ENCODE data around the gene CMIP. TPM values are rescaled to one million over a fixed set of nuclear protein-coding genes. Genes with fewer than 3 reads are reported as not detected.
"Not testable (repeated sequence)": the region's sequence is repeated elsewhere in the genome, so short reads cannot be mapped to it uniquely, and the experiment has no call there.

CMIP gene
- total RNA-seq, 1 experiment from 2014 or later: 68.0 TPM

DNA sequence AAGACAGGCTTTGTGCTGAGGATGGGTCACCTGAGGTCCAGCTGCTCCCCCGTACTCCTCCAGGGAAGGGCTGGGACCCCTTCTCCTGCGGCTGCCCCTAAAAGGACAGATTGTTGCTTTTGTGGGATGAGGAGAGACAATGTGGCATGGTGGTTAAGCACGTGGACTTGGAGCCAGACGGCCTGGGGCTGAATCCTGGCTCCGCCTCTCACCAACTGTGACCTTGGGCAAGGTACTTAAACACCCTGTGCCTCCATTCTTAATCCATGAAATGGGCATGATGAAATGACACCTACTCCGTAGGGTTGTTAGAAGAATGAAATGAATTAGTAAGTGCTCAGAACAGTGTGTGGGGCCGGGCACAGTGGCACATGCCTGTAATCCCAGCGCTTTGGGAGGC, 294.9 kb downstream of the CMIP start:
- Histone ChIP-seq H3K36me3 (ENCODE audit: control insufficient read depth, insufficient read depth, low read length) (no peaks in the 10 kb centered on the region), H3K4me3 (ENCODE audit: low read depth, low read length) (no peak overlapping the region), H3K9me3 (no peaks in the 10 kb centered on the region), H3K4me1 (peaks cover 10% of the 10 kb centered on the region; the same call in 1 of the 2 replicates), H3K27me3 (replicated peaks; ENCODE audit: control insufficient read depth, insufficient read depth, low read length) (no peaks in the 10 kb centered on the region)
- Mint-ChIP-seq H3K27me3 (ENCODE audit: insufficient read depth, unreplicated experiment) (no peaks in the 10 kb centered on the region), H3K4me1 (ENCODE audit: low read depth, unreplicated experiment) (no peaks in the 10 kb centered on the region), H3K9me3 (ENCODE audit: unreplicated experiment) (no peaks in the 10 kb centered on the region), H3K4me3 (ENCODE audit: unreplicated experiment) (no peak overlapping the region), H3K27ac (ENCODE audit: unreplicated experiment) (no peak overlapping the region), H3K36me3 (ENCODE audit: insufficient read depth, unreplicated experiment) (no peaks in the 10 kb centered on the region)
- CTCF ChIA-PET: no interaction called here
- DNase-seq: no peak
- POLR2A ChIA-PET: no interaction called here
- intact Hi-C loops (cut with micrococcal nuclease; ENCODE audit: unreplicated experiment): loop anchor here (5.0 to 10.0 kb wide), 2 partner anchors 532 to 735 kb away; partner anchors contain the start of genes CENPN and CMC2
- BruUV-seq (replicated peaks): no TSS peak
- no peak for TF ChIP-seq CTCF (IDR thresholded peaks at IDR 0.05; ENCODE audit: insufficient read depth in 1 of 2, low read depth in 1 of 2, low read length in 1 of 2, severe bottlenecking in 1 of 2, unreplicated experiment in 1 of 2)

- no peak for DNase-seq
- Mint-ChIP-seq H3K4me1 (ENCODE audit: low read depth, unreplicated experiment) (no peaks in the 10 kb centered on the region), H3K9me3 (ENCODE audit: unreplicated experiment) (no peaks in the 10 kb centered on the region), H3K4me3 (ENCODE audit: unreplicated experiment) (no peak overlapping the region), H3K36me3 (ENCODE audit: insufficient read depth, unreplicated experiment) (no peaks in the 10 kb centered on the region), H3K27me3 (ENCODE audit: insufficient read depth, unreplicated experiment) (no peaks in the 10 kb centered on the region), H3K27ac (ENCODE audit: unreplicated experiment) (no peak overlapping the region)
- Histone ChIP-seq H3K36me3 (ENCODE audit: control insufficient read depth, insufficient read depth, low read length) (no peaks in the 10 kb centered on the region), H3K4me1 (peaks cover 10% of the 10 kb centered on the region; the same call in 1 of the 2 replicates), H3K9me3 (no peaks in the 10 kb centered on the region), H3K4me3 (ENCODE audit: low read depth, low read length) (no peak overlapping the region), H3K27me3 (replicated peaks; ENCODE audit: control insufficient read depth, insufficient read depth, low read length) (no peaks in the 10 kb centered on the region)
- CTCF ChIA-PET: interaction anchor here (0.5 to 0.7 kb wide), 4 partner anchors 13 to 375 kb away, joined by 3 to 5 read pairs (median 4); no protein-coding TSS in a partner anchor
- POLR2A ChIA-PET: interaction anchor here (0.5 to 0.6 kb wide), 2 partner anchors 140 to 1153 kb away, joined by 3 to 8 read pairs; no protein-coding TSS in a partner anchor
- intact Hi-C loops (cut with micrococcal nuclease; ENCODE audit: unreplicated experiment): no loop called here
- BruUV-seq (replicated peaks): no TSS peak
- no peak for TF ChIP-seq CTCF (IDR thresholded peaks at IDR 0.05; ENCODE audit: insufficient read depth in 1 of 2, low read depth in 1 of 2, low read length in 1 of 2, severe bottlenecking in 1 of 2, unreplicated experiment in 1 of 2)
Measured at GRCh38 chr16:81740169-81740568, 295.6 kb downstream of the CMIP start.

DNA sequence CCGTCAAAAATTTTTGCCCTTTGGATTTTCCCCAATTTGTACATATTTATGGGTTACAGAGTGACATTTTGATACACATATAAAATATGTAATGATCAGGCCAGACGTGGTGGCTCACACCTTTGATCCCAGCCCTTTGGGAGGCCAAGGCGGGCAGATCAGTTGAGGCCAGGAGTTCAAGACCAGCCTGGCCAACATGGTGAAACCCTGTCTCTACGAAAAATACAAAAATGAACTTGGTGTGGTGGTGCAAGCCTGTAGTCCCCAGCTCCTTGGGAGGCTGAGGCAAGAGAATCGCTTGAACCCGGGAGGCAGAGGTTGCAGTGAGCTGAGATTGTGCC, 296.8 kb downstream of the CMIP start:
- H3K4me1 Mint-ChIP-seq (ENCODE audit: low read depth, unreplicated experiment); H3K36me3 Mint-ChIP-seq (ENCODE audit: insufficient read depth, unreplicated experiment); H3K27me3 ChIP-seq (replicated peaks; ENCODE audit: control insufficient read depth, insufficient read depth, low read length); H3K9me3 Mint-ChIP-seq (ENCODE audit: unreplicated experiment); H3K4me3 ChIP-seq (ENCODE audit: low read depth, low read length); H3K36me3 ChIP-seq (ENCODE audit: control insufficient read depth, insufficient read depth, low read length); H3K27ac Mint-ChIP-seq (ENCODE audit: unreplicated experiment); intact Hi-C loops (cut with micrococcal nuclease; ENCODE audit: unreplicated experiment); POLR2A ChIA-PET; CTCF ChIA-PET; H3K4me3 Mint-ChIP-seq (ENCODE audit: unreplicated experiment); H3K9me3 ChIP-seq; H3K27me3 Mint-ChIP-seq (ENCODE audit: insufficient read depth, unreplicated experiment); DNase-seq; BruUV-seq (replicated peaks): not testable (repeated sequence)
- peaks cover 10% of the 10 kb centered on the region; the same call in 1 of the 2 replicates for H3K4me1 ChIP-seq

GRCh38 chr16:81744385-81744784, 299.8 kb downstream of the CMIP start:
- Mint-ChIP-seq H3K4me3 (ENCODE audit: unreplicated experiment) (no peak overlapping the region), H3K4me1 (ENCODE audit: low read depth, unreplicated experiment) (no peaks in the 10 kb centered on the region), H3K36me3 (ENCODE audit: insufficient read depth, unreplicated experiment) (no peaks in the 10 kb centered on the region), H3K9me3 (ENCODE audit: unreplicated experiment) (no peaks in the 10 kb centered on the region), H3K27ac (ENCODE audit: unreplicated experiment) (no peak overlapping the region), H3K27me3 (ENCODE audit: insufficient read depth, unreplicated experiment) (no peaks in the 10 kb centered on the region)
- POLR2A ChIA-PET: no interaction called here
- CTCF ChIA-PET: no interaction called here
- no TSS peak for BruUV-seq (replicated peaks)
- TF ChIP-seq CTCF (IDR thresholded peaks at IDR 0.05; ENCODE audit: insufficient read depth in 1 of 2, low read depth in 1 of 2, low read length in 1 of 2, severe bottlenecking in 1 of 2, unreplicated experiment in 1 of 2): no peak
- no peaks in the 10 kb centered on the region for H3K27me3 ChIP-seq (replicated peaks; ENCODE audit: control insufficient read depth, insufficient read depth, low read length)
- intact Hi-C loops (cut with micrococcal nuclease; ENCODE audit: unreplicated experiment): no loop called here
- no peak for DNase-seq
- no peak overlapping the region for H3K4me3 ChIP-seq (ENCODE audit: low read depth, low read length)
- no peaks in the 10 kb centered on the region for H3K9me3 ChIP-seq
- H3K4me1 ChIP-seq: no peaks in the 10 kb centered on the region
- H3K36me3 ChIP-seq (ENCODE audit: control insufficient read depth, insufficient read depth, low read length): no peaks in the 10 kb centered on the region
